ENCODE data around the gene IGSF21.

The IGSF21 gene

GRCh38 chr1:18299441-18300338 is 192.1 kb downstream of the IGSF21 start:
- DNase-seq (ENCODE audit: low read depth): no peak

GRCh38 chr1:18300376-18300775 is 192.8 kb downstream of the IGSF21 start:
- no peak for DNase-seq (ENCODE audit: low read depth)

GRCh38 chr1:18302788-18303413 is 195.3 kb downstream of the IGSF21 start:
- no peak for DNase-seq (ENCODE audit: low read depth)

- DNase-seq (ENCODE audit: low read depth): no peak
Observed at GRCh38 chr1:18304151-18304869, 196.7 kb downstream of the IGSF21 start.

- no peak for DNase-seq (ENCODE audit: low read depth)
Observed at GRCh38 chr1:18305182-18305795, 197.7 kb downstream of the IGSF21 start.

- no peak for DNase-seq (ENCODE audit: low read depth)
Observed at GRCh38 chr1:18307329-18307898, 199.8 kb downstream of the IGSF21 start.

- no peak for DNase-seq (ENCODE audit: low read depth)
Observed at GRCh38 chr1:18309552-18310155, 202.1 kb downstream of the IGSF21 start.

GRCh38 chr1:18312961-18313360 is 205.4 kb downstream of the IGSF21 start:
- DNase-seq (ENCODE audit: low read depth): no peak

DNA sequence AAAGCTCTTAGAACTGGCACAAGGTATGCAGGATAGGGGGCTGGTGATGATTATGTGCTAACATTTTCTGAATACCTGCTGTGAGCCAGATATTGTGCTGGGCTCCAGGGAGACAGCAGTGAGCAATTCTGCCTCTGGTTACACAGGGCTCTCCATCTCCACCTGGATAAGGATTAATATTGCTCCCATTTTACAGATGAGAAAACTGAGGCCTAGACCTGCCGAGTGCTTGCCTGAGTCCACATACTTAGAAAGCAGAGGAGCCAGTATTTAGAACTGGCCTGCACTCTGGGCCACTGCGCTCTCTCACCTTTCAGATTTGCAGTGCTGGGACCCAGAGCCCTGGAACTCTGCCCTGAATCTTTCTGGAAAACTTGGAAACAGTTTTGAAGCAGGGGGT is 205.9 kb downstream of the IGSF21 start:
- no peak for DNase-seq (ENCODE audit: low read depth)

DNA sequence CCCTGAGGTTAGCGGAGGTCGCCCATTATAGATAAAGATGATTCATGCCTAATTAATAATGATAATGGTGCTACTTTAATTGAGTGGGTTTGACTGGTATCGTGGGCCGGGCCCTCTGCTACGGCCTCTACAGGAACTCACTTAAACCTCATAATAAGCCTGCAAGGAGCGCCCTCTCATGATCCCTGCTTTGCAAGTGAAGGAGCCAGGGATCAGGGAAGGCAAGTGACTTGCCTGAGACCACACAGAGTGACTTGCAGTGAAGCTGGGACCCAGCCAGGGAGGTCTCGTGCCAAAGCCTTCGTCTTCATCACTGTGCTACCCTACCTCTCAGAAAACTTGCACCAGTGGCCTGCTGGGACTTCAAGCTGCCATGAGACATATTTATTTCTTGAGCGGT is 206.8 kb downstream of the IGSF21 start:
- DNase-seq (ENCODE audit: low read depth): no peak

DNA sequence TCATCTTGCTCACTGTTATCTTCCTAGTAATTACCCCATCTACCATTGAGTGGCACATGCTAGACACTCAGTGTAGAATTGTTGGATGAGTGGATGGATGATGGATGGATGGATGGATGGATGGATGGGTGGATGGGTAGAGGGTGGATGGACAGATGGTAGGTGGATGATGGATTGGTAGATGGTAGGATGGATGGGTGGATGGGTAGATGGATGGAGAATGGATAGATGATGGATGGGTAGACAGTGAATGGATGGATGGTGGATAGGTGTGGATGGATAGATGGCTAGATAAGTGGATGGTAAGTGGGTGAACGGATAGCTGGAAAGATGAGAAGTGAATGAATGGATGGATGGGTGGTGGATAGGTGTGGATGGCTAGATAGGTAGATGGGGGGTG is 207.9 kb downstream of the IGSF21 start:
- no peak for DNase-seq (ENCODE audit: low read depth)

DNA sequence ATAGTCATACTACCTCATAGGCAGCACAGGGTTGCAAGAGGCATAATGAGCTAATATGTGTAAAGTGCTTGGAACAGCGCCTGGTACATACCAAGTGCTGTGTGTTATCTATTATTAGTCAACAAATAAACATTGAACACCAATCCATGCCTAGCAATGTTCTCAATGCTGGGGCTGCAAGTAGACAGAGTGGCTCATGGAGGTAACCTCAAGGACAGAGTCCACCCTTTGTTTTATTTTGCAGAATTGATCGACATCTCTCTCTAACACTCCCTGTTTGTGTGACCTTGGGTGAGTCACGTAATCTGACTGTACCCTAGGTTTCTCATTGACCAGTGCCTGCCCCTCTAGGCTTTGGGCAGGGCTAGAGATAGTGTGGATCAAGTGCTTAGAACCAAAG is 209.2 kb downstream of the IGSF21 start:
- no peak for DNase-seq (ENCODE audit: low read depth)

DNA sequence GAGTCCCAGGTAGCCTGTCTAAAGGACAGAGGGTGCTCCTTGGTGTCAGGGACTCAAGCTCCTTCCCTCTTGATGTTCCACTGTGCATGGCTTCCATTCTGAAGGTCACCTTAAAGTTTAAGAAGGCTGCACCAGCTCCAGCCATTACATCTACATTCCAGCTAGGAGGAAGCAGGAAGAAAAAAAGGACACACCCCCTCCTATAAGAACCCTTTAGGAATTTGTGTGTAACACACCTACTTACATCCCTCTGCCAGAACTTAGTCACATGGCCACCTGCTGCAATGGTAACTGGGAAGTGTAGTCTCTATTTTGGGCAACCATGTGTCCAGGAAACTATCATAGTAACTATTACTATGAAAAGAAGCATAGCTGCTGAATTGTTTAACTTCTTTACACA is 211.5 kb downstream of the IGSF21 start:
- no peak for DNase-seq (ENCODE audit: low read depth)

GRCh38 chr1:18320051-18320450 is 212.5 kb downstream of the IGSF21 start:
- no peak for DNase-seq (ENCODE audit: low read depth)

DNA sequence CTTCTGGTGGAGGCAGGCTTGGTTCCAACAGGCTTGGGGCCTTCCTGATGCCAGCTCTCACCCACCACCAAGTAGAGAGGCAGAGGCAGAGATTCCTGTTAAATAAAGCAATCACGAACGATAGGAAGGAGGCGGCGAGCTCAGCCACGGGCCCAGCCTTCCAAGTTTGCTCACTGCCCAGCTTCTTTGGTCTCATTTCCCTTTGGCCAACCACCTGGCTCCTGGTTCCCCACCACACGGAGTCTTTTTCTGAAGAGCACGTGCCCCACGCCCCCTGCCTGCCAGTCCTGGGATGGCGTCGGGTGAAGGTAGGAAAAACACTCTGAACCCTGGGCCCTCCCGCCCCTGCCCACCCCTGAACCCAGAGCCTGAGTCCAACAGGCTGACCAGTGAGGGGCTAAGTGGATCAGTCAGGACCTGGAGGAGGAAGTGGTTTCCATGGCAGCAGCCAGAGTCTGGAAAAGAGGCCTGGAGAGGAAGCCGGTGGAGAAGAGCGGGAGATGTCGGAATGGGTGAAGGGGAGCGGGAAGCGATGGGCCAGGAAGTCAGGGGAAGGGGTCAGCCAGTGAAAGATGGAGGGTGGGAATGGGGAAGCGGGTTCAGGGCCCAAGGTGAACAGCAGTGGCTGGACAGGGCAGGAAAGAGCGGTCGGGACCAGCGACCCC is 214.9 kb downstream of the IGSF21 start:
- no peak for DNase-seq (ENCODE audit: low read depth)

GRCh38 chr1:18323259-18323658 is 215.7 kb downstream of the IGSF21 start:
- DNase-seq (ENCODE audit: low read depth): no peak

DNA sequence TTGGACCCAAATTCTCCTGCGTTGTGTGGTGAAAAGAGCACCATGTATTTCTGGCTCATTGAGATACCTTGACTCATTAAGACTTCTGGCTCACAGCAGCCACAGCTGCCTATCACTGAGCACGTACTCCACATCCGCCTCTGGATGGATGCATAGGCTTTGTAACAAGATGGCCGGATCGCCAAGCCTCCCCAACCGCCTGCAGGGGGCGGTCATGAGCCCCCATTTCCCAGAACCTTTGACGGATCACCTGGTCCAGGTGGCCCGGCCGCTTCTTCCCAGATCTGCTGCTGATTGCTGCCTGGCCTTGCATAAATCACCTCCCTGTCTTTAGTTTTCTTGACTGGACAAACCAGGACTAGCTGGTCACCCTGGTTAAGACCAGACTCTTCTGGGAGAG is 216.6 kb downstream of the IGSF21 start:
- DNase-seq (ENCODE audit: low read depth): no peak

GRCh38 chr1:18325136-18325535 is 217.5 kb downstream of the IGSF21 start:
- DNase-seq (ENCODE audit: low read depth): no peak

GRCh38 chr1:18326211-18326897 is 218.8 kb downstream of the IGSF21 start:
- no peak for DNase-seq (ENCODE audit: low read depth)

GRCh38 chr1:18327650-18328049 is 220.1 kb downstream of the IGSF21 start:
- DNase-seq (ENCODE audit: low read depth): no peak

DNA sequence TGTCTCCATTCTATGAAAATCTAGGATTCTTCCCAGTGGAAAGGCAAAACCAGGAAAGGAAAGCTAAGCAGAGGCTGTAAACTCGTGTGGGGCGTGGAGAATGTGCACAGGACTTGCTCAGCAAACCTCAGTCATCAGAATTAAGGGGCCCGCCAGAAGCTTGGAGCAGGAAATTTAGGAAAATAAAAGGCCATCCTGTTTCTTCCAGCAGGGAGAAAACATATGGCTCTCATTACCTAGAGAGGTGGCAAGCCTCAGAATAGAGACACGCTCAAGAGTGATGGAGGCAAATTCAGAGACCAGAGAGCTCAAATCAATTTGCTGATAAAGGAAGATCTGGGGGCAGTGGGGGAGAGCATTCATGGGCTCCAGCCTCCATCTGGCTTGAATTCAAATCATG is 221.2 kb downstream of the IGSF21 start:
- no peak for DNase-seq (ENCODE audit: low read depth)
